KMS-11 (cell line): ENCODE measurements around the gene SCLY.

Source experiments
- H2AFZ ChIP-seq: fragments of 200-600 bp; sonication (generic); 2 replicates; pipeline ENCODE4 v1.6.1; 2016; ENCODE audit warnings: antibody characterized with exemption, mixed run types, low read depth
- H3K27ac ChIP-seq: fragments of 200-600 bp; sonication (generic); 2 replicates; pipeline ENCODE4 v1.6.1; 2016; ENCODE audit warnings: mild to moderate bottlenecking, mixed run types
- H3K27me3 ChIP-seq: fragments of 200-600 bp; sonication (generic); 2 replicates; pipeline ENCODE4 v1.6.1; 2017; ENCODE audit warnings: mild to moderate bottlenecking, low read depth, mixed run types, moderate library complexity; ENCODE audit not compliant: insufficient read depth
- H3K36me3 ChIP-seq: fragments of 200-600 bp; sonication (generic); 2 replicates; pipeline ENCODE4 v1.6.1; 2017; ENCODE audit warnings: mild to moderate bottlenecking, mixed run types; ENCODE audit not compliant: insufficient read depth
- H3K4me1 ChIP-seq: fragments of 200-600 bp; sonication (generic); 2 replicates; pipeline ENCODE4 v1.6.1; 2016; ENCODE audit warnings: mild to moderate bottlenecking, low read depth, mixed run types; ENCODE audit not compliant: poor library complexity, severe bottlenecking
- H3K4me2 ChIP-seq: fragments of 200-600 bp; sonication (generic); 2 replicates; pipeline ENCODE4 v1.7.0; 2016; ENCODE audit warnings: mild to moderate bottlenecking, mixed run types
- H3K4me3 ChIP-seq: fragments of 200-600 bp; sonication (generic); IDR thresholded peaks from 2 replicates; pipeline ENCODE4 v1.6.1; 2017; ENCODE audit warnings: low read depth, low read length, mixed read lengths; ENCODE audit not compliant: insufficient read depth
- H3K79me2 ChIP-seq: fragments of 200-600 bp; sonication (generic); 2 replicates; pipeline ENCODE4 v1.6.1; 2016; ENCODE audit warnings: low read depth, mixed run types; ENCODE audit not compliant: insufficient read depth
- H3K9ac ChIP-seq: fragments of 200-600 bp; sonication (generic); 2 replicates; pipeline ENCODE4 v1.6.1; 2016; ENCODE audit warnings: mild to moderate bottlenecking, mixed run types
- H4K20me1 ChIP-seq: fragments of 200-600 bp; sonication (generic); 2 replicates; pipeline ENCODE4 v1.6.1; 2016; ENCODE audit warnings: mild to moderate bottlenecking, mixed run types; ENCODE audit not compliant: insufficient read depth
- CTCF ChIP-seq: fragments of 200-600 bp; sonication (generic); conservative IDR thresholded peaks from 2 replicates; pipeline ENCODE4 v1.6.1; 2017; ENCODE audit warnings: low read depth, mild to moderate bottlenecking, antibody characterized with exemption, low read length, moderate library complexity, mixed read lengths

SCLY gene

GRCh38 chr2:238023608-238024007 is 37.2 kb upstream of the SCLY start:
- Histone ChIP-seq H4K20me1 (no peaks in the 10 kb centered on the region), H3K36me3 (no peaks in the 10 kb centered on the region), H3K4me2 (no peak overlapping the region), H3K4me3 (no peak overlapping the region), H3K9ac (no peak overlapping the region), H3K27me3 (no peaks in the 10 kb centered on the region), H3K4me1 (no peaks in the 10 kb centered on the region), H3K79me2 (no peaks in the 10 kb centered on the region), H2AFZ (no peak overlapping the region), H3K27ac (no peak overlapping the region)
- no peak for TF ChIP-seq CTCF

- Histone ChIP-seq H3K79me2 (no peaks in the 10 kb centered on the region), H2AFZ (no peak overlapping the region), H3K27me3 (no peaks in the 10 kb centered on the region), H3K9ac (no peak overlapping the region), H3K4me3 (no peak overlapping the region), H3K27ac (no peak overlapping the region), H3K4me2 (no peak overlapping the region), H3K4me1 (no peaks in the 10 kb centered on the region), H3K36me3 (no peaks in the 10 kb centered on the region), H4K20me1 (no peaks in the 10 kb centered on the region)
- no peak for TF ChIP-seq CTCF
Measured at GRCh38 chr2:238024986-238025385, 35.8 kb upstream of the SCLY start.

- Histone ChIP-seq H3K36me3 (no peaks in the 10 kb centered on the region), H3K79me2 (no peaks in the 10 kb centered on the region), H3K4me1 (no peaks in the 10 kb centered on the region), H3K27me3 (no peaks in the 10 kb centered on the region), H3K4me2 (no peak overlapping the region), H4K20me1 (no peaks in the 10 kb centered on the region), H2AFZ (no peak overlapping the region), H3K27ac (no peak overlapping the region), H3K9ac (no peak overlapping the region), H3K4me3 (no peak overlapping the region)
- no peak for TF ChIP-seq CTCF
Measured at GRCh38 chr2:238025741-238026360, 35.0 kb upstream of the SCLY start.

GRCh38 chr2:238027058-238027457 is 33.7 kb upstream of the SCLY start:
- Histone ChIP-seq H3K4me1 (peaks cover 1% of the 10 kb centered on the region), H2AFZ (no peak overlapping the region), H3K27me3 (no peaks in the 10 kb centered on the region), H3K36me3 (no peaks in the 10 kb centered on the region), H3K9ac (no peak overlapping the region), H3K4me2 (no peak overlapping the region), H3K4me3 (no peak overlapping the region), H3K27ac (no peak overlapping the region), H4K20me1 (no peaks in the 10 kb centered on the region), H3K79me2 (no peaks in the 10 kb centered on the region)
- TF ChIP-seq CTCF, result no peak
